GM18861 (cell line): ENCODE results near the gene CELA2B.

ENCODE experiments used
- ATAC-seq: cut with Tn5 transposase; IDR thresholded peaks from one replicate; pipeline ENCODE4 v1.9.1; 2021; ENCODE audit not compliant: unreplicated experiment

The CELA2B gene

DNA sequence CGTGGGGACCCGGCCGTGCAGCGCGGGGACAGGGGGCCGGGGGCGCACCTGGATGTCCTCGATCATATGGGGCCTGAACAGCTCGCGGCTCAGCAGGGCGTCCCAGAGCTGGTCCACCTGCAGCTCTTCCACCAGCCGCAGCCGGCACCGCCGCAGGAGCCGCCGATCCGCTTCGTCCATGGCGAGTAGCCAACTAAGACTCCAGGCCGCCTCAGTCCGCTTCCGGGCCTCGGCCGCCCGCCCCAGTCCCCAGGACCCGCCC lies 48.0 kb downstream of the CELA2B start, which contains the start of gene CASP9:
Gene CASP9, minus strand, starts transcription at position 195 of the 262 bp plus-strand sequence. Its CDS starts 15 bp downstream, at position 180.
- peak; percentile 29 for ATAC-seq

DNA sequence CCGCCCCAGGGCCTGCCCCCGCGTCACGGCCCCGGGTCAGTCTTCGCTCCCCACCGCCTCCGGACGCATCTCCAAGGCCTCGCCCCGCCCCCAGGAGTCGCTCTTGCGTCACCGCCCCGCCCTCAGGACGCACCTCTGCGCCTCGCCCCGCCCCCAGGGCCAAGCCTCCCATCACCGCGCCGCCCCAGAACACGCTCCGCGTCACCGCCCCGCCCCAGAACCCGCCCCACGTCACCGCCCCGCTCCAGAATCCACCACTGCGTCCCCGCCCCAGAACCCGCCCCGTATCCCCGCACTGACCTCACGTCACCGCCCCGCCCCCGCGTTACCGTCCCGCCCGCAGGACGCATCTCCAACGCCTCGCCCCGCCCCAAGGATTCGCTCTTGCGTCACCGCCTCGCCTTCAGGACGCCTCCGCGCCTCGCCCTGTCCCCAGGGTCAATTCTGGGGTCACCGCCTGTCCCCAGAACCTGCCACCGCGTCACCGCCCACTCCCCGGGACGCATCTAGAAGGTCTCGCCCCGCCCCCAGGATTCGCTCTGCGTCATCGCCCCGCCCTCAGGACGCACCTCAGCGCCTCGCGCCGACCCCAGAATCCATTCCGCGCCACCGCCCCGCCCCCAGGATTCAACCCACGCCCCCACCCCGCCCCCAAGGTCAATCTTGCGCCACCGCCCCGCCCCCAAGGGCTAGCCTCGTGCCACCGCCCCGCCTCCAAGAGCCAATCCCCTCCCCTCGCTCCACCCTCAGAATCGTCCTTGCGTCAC lies 48.6 kb downstream of the CELA2B start:
- ATAC-seq: peak; percentile 11

DNA sequence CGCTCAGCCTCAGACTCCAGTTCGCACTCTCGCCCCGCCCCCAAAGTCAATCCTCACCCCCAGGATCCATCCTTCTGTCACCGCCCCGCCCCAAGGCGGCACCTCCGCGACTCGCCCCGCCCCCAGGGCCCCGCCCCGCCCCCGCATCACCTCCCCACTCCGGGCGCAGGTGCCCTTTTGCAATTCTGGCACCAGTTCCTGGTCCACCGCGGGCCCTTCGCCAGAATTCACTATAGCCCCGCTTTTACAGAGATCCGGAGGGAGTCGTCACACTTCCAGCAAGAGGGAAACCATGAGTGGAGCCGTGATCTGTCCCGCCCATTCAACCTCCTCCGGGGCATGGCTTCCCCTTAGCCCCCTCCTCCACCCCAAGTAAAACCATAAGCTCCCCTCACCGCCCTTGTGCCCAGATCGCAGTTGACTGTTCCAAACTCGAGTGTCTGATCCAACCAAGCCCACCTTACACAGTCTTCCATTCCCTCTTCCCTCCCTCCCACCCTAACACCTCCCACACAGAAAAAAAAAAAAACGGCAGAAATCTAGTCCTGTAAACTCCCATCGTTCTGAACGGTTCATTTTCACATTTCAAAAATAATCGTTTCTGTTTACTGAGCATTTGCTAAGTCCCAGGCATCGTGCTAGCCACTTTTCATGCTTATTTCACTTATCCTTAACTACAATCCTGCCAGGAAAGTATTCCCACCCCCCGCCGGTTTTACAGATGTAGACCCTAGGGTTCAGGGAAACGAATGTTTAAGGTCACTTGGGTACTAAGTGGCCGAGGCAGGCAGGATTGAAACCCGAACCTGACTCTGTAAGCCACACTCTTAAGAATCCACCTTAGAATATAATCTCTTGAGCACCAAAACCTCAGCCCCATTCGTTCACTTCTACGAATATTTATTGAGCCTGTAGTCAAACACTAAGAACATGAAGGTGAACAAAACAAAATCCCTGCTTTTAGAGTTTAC lies 49.4 kb downstream of the CELA2B start:
- ATAC-seq: peak; percentile 20

DNA sequence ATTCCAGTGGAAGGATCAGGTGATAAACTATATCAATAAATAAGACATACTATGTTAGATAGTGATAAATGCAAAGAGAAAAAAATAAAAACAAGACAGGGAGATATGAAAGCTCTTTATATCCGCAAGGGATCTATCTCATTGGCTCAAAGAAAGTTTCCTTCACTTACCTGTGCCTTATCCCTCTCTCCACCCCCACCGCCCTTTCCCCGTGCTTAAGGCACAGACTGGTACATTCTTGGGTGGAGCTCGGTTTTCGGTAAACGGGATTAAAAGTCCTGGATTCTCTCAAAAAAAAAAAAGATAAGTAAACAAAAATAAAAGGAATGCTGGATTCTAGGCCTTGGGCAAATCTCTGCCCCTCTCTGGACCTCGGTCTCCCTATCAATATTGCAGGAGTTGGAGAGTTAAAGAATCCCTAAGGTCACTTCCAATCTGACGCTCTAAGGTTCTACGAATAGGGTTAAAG lies 50.2 kb downstream of the CELA2B start:
- no peak for ATAC-seq

DNA sequence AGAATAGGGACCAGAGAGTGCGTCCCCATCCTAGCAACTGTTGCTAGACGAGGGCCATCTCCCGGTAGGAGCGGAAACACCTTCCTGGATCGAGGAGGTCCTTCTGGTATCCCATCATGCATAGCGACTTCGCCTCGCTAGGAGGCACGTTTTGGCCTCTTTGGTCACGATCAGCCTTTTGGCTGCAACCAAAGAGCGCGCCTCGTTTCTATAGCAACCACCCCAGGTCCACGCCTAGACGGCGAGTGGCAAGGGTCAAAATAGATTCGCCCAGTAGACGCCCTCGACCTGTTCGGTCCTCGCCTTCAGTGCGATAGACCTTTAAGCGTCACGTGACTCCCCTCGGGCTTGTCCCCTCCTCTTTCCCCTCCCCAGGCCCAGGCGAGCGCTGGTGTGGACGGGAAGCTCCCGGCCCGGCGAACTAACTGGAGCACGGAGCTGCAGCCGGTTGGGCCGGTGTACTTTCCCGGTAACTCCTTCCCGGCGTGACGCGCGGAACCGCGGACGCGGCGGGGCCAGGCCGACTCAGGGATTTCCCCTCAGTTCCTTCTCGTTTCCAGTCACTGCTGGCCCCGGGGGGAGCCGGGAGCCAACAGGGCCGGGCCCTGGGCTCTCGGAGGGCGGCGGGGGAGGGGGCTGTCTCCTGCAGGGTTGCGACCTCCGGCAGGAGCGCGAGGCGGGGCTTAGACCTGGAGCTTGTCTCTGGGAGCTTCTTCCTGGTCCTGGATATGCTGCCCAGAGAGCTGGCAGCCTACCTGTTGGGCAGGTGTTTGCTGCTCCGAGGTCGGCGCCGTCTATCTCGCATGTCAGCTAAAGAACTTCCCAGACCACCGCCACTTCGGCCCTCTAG lies 50.8 kb downstream of the CELA2B start, which contains the start of gene DNAJC16:
Gene DNAJC16, plus strand, starts transcription at position 359 of the 850 bp plus-strand sequence. CDS start 2,258 bp downstream, outside the sequence.
- peak; percentile 74 for ATAC-seq

DNA sequence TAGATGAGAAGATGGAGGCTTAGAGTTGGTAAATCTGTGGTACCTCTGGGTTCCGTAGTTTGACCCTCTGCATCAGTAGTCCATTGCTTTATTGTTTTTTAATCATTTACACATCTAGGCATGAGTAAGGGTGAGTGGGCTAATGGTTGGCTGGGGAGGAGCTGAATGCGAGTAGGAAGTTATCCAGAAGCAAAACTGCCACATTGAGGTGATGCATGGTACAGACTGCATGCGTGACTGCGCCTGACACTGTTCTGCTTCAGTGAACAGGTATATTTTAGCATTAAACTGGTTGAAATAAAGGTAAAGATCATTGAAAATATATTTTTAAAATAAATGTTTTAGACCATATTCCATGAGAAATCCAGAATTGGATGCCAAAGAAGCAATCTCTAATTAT lies 55.1 kb downstream of the CELA2B start:
- ATAC-seq: no peak

DNA sequence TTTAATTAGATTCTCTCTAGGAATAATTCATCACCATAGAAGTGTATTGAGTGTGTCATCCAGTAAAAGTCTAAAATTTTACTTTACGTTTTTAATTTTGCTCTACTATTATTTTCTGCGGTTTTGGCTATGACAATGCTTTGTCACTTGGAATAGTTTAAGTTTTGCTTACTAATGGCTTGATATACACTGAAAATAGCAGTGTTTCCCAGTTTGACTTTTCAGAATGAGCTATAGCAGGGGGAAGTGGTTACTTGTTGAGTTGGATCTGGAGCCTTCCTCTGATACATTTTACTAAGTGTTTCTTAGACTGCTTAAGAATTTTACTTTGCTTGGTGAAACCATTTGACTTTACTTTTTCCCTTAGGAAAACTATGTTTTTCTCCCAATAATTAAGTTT lies 55.8 kb downstream of the CELA2B start:
- no peak for ATAC-seq

DNA sequence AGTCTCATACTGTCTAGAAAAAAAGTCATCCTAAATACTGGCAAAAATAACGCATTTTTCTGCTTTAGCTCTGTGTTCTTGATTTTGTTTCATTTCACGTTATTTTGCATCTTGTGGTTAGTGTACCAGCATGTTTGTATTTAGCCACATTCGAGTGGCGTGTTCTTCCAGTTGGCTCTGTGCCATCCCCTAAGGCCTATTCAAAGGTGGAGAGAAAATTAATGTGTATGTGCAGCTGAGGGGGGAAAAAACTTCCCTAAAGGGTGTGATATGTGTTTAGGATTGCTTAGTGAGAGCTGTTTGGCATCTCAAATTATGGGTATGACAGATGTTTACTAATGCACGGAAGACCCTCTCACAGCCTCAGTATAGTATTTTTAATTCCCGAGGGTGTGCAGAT lies 62.9 kb downstream of the CELA2B start:
- ATAC-seq: no peak

DNA sequence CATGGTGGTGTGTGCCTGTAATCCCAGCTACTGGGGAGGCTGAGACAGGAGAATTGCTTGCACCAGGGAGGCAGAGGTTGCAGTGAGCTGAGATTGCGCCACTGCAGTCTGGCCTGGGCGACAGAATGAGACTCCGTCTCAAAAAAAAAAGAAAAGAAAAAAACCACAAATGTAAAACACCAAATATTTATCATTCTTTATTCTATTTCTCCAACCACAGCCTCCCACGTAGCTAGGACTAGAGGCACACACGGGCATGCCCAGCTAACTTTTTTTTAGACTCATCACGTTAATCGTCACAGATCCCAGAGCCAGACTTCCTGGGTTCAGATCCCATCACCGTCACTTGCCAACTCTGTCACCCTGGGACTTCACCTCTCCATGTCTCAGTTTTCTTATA lies 64.3 kb downstream of the CELA2B start:
- no peak for ATAC-seq
